HPDE6-E6E7 (cell line): ENCODE measurements around the gene SLC6A6.

Experiments used
- DNase-seq: peaks from one replicate; pipeline ENCODE4 v3.0.0; 2011; ENCODE audit warnings: missing footprints; ENCODE audit errors: extremely low spot score

SLC6A6 gene

GRCh38 chr3:14522129-14522691 is 119.8 kb downstream of the SLC6A6 start:
- DNase-seq: no peak

- no peak for DNase-seq
Observed at GRCh38 chr3:14522768-14523167, 120.4 kb downstream of the SLC6A6 start.

- DNase-seq: no peak
Observed at GRCh38 chr3:14523792-14524191, 121.4 kb downstream of the SLC6A6 start.

- no peak for DNase-seq
Observed at GRCh38 chr3:14524311-14524711, 121.9 kb downstream of the SLC6A6 start.

GRCh38 chr3:14524920-14525660 is 122.7 kb downstream of the SLC6A6 start:
- DNase-seq: no peak

GRCh38 chr3:14525685-14526631 is 123.6 kb downstream of the SLC6A6 start:
- no peak for DNase-seq

GRCh38 chr3:14528081-14528480 is 125.7 kb downstream of the SLC6A6 start:
- DNase-seq: no peak

- DNase-seq: no peak
Observed at GRCh38 chr3:14531856-14532395, 129.5 kb downstream of the SLC6A6 start.

GRCh38 chr3:14532691-14533456 is 130.5 kb downstream of the SLC6A6 start:
- peak; percentile 14 for DNase-seq

GRCh38 chr3:14533457-14533958 is 131.1 kb downstream of the SLC6A6 start:
- DNase-seq: no peak

- DNase-seq: no peak
Observed at GRCh38 chr3:14534516-14535191, 132.2 kb downstream of the SLC6A6 start.

- DNase-seq: no peak
Observed at GRCh38 chr3:14535616-14536015, 133.2 kb downstream of the SLC6A6 start.

- no peak for DNase-seq
Observed at GRCh38 chr3:14536055-14536815, 133.8 kb downstream of the SLC6A6 start.

- no peak for DNase-seq
Observed at GRCh38 chr3:14536837-14537589, 134.6 kb downstream of the SLC6A6 start.

- DNase-seq: no peak
Observed at GRCh38 chr3:14537590-14538450, 135.4 kb downstream of the SLC6A6 start.

GRCh38 chr3:14538451-14539088 is 136.2 kb downstream of the SLC6A6 start:
- DNase-seq: no peak
